GM12878 (cell line): ENCODE data around the gene BTBD8. TPM values are rescaled to one million over a fixed set of nuclear protein-coding genes. Genes with fewer than 3 reads are reported as not detected.

ENCODE experiments used
- ATAC-seq: fragments of 200-7000 bp; cut with Tn5 transposase; 3 replicates; pipeline ENCODE4 v1.9.1; 2020; ENCODE audit warnings: mild to moderate bottlenecking, moderate library complexity
- BruUV-seq: library from RNA; stranded (reverse); fragments of 400-500 nt; replicated peaks from 2 replicates; lab custom pipeline; 2021; lab: Mats Ljungman, UMichigan
- CTCF ChIA-PET: fragments of 300-600 bp; sonication (Branson Sonifier 250); formaldehyde crosslinking; extraction: SDS; loops from one replicate; lab custom pipeline; 2021; ENCODE audit warnings: inconsistent platforms; lab: Yijun Ruan, JAX
- POLR2A ChIA-PET: fragments of 350-600 bp; formaldehyde crosslinking; extraction: SDS; loops from one replicate; lab custom pipeline; 2021; ENCODE audit warnings: inconsistent platforms; lab: Charles Lee
- RAD21 ChIA-PET: fragments of 300-600 bp; sonication (Branson Sonifier 250); formaldehyde crosslinking; loops from one replicate; lab custom pipeline; 2023; ENCODE audit warnings: antibody characterized with exemption; ENCODE audit not compliant: unreplicated experiment; lab: Charles Lee
- SMC1A ChIA-PET: fragments of 300-600 bp; sonication (Branson Sonifier 250); formaldehyde crosslinking; loops from one replicate; lab custom pipeline; 2023; ENCODE audit not compliant: unreplicated experiment, uncharacterized antibody; lab: Charles Lee
- DNase-seq: peaks from one replicate; pipeline ENCODE4 v3.0.0-alpha.2; 2011; ENCODE audit warnings: low read depth, low spot score
- FAIRE-seq: peaks from 3 replicates; lab custom pipeline; 2011; peaks lifted over from hg19 to GRCh38; lab: Jason Lieb, UNC
- H2AFZ ChIP-seq: 2 replicates; pipeline ENCODE4 v1.6.0; 2011; ENCODE audit warnings: low read depth, low read length, control low read depth; ENCODE audit not compliant: control insufficient read depth
- H3K27ac ChIP-seq: 2 replicates; pipeline ENCODE4 v1.5.1; 2011; ENCODE audit warnings: control low read depth; ENCODE audit not compliant: control insufficient read depth, insufficient read depth
- H3K27me3 ChIP-seq, 2 experiments: replicated peaks in 1 of 2; 2 replicates each; pipeline versions ENCODE4 v1.6.0 to v1.6.1; 2011; ENCODE audit warnings: low read length in 1 of 2; ENCODE audit not compliant: control insufficient read depth in 2 of 2, insufficient read depth in 2 of 2
- H3K36me3 ChIP-seq, 2 experiments: 2 replicates each; pipeline ENCODE4 v1.5.1; 2011; ENCODE audit warnings: low read length in 1 of 2; ENCODE audit not compliant: control insufficient read depth in 2 of 2, insufficient read depth in 2 of 2
- H3K4me1 ChIP-seq: 2 replicates; pipeline ENCODE4 v1.6.1; 2011; ENCODE audit warnings: mild to moderate bottlenecking, low read length, moderate library complexity, mixed read lengths; ENCODE audit not compliant: control insufficient read depth, insufficient read depth
- H3K4me2 ChIP-seq: 2 replicates; pipeline ENCODE4 v1.6.0; 2011; ENCODE audit warnings: control low read depth; ENCODE audit not compliant: control insufficient read depth, insufficient read depth
- H3K4me3 ChIP-seq: fragments of 200-600 bp; sonication (generic); 2 replicates; pipeline ENCODE4 v1.5.1; 2016
- H3K79me2 ChIP-seq: 2 replicates; pipeline ENCODE4 v1.6.0; 2011; ENCODE audit warnings: low read length; ENCODE audit not compliant: control insufficient read depth, insufficient read depth
- H3K9ac ChIP-seq: 2 replicates; pipeline ENCODE4 v1.8.0; 2011; ENCODE audit warnings: low read length, control low read depth, mixed read lengths; ENCODE audit not compliant: control insufficient read depth, insufficient read depth
- H3K9me3 ChIP-seq: replicated peaks from 3 replicates; pipeline ENCODE4 v1.5.1; 2011; ENCODE audit warnings: mild to moderate bottlenecking, low read length; ENCODE audit not compliant: control insufficient read depth, insufficient read depth
- H4K20me1 ChIP-seq: 2 replicates; pipeline ENCODE4 v1.6.0; 2011; ENCODE audit not compliant: control insufficient read depth, insufficient read depth
- BRCA1 ChIP-seq: IDR thresholded peaks from 2 replicates; pipeline ENCODE4 v1.6.1; 2011; ENCODE audit warnings: low read depth, low read length, improper control_type of control experiment
- EED ChIP-seq: sonication (generic); IDR thresholded peaks from 2 replicates; pipeline ENCODE4 v1.6.1; 2016; ENCODE audit warnings: antibody characterized with exemption, low read depth
- HDAC2 ChIP-seq: fragments of 200-600 bp; sonication (generic); IDR thresholded peaks from 2 replicates; pipeline ENCODE4 v1.6.1; 2017
- IRF3 ChIP-seq: fragments of 450-650 bp; IDR thresholded peaks from 2 replicates; pipeline ENCODE4 v1.6.1; 2014; ENCODE audit warnings: mild to moderate bottlenecking
- JUNB ChIP-seq: IDR thresholded peaks from 2 replicates; pipeline ENCODE4 v1.6.1; 2016; ENCODE audit warnings: antibody characterized with exemption, mild to moderate bottlenecking
- NR2C2 ChIP-seq: IDR thresholded peaks from 2 replicates; pipeline ENCODE4 v1.6.1; 2011; ENCODE audit warnings: borderline replicate concordance, low read depth; ENCODE audit not compliant: control insufficient read depth, insufficient read length
- NR2F1 ChIP-seq: fragments of 450-650 bp; conservative IDR thresholded peaks from 2 replicates; pipeline ENCODE4 v1.6.1; 2017; ENCODE audit warnings: mild to moderate bottlenecking
- PAX5 ChIP-seq: IDR thresholded peaks from 2 replicates; pipeline ENCODE4 v1.6.1; 2011; ENCODE audit warnings: low read depth, low read length, borderline replicate concordance
- RFX5 ChIP-seq: IDR thresholded peaks from 2 replicates; pipeline ENCODE4 v1.6.1; 2011; ENCODE audit warnings: low read depth, low read length, improper control_type of control experiment
- SREBF1 ChIP-seq: IDR thresholded peaks from 2 replicates; pipeline ENCODE4 v1.6.1; 2012; ENCODE audit warnings: mild to moderate bottlenecking, low read length
- TAF1 ChIP-seq: IDR thresholded peaks from 2 replicates; pipeline ENCODE4 v1.6.1; 2011; ENCODE audit warnings: mild to moderate bottlenecking, low read depth, low read length, borderline replicate concordance
- TBL1XR1 ChIP-seq: IDR thresholded peaks from 2 replicates; pipeline ENCODE4 v1.6.1; 2012; ENCODE audit warnings: low read depth, low read length, improper control_type of control experiment
- TCF12 ChIP-seq: IDR thresholded peaks from 2 replicates; pipeline ENCODE4 v1.6.1; 2011; ENCODE audit warnings: low read depth, mild to moderate bottlenecking, low read length
- ZZZ3 ChIP-seq: IDR thresholded peaks from 2 replicates; pipeline ENCODE4 v1.6.1; 2011; ENCODE audit warnings: low read depth; ENCODE audit not compliant: control insufficient read depth, insufficient read length
- WGBS: methylation state at CpG from one replicate; pipeline ENCODE4 v1.1.6; 2016; ENCODE audit warnings: low lambda C conversion rate; ENCODE audit not compliant: insufficient replicate concordance, insufficient coverage; ENCODE audit errors: missing lambda C conversion rate; 5-methylcytosine and 5-hydroxymethylcytosine counted together
- in situ Hi-C: fragments of 300-500 bp; cut with MboI; formaldehyde crosslinking; loops from 9 replicates; pipeline ENCODE4 v1.14.3; 2018; ENCODE audit warnings: mixed read lengths
- intact Hi-C: fragments of 100-400 bp; cut with micrococcal nuclease; formaldehyde crosslinking; loops from one replicate; pipeline ENCODE4 v1.14.2; 2022; ENCODE audit not compliant: unreplicated experiment
- polyA plus RNA-seq, 11 experiments: library from polyadenylated mRNA; depleted of rRNA in 4 of 11; unstranded in 6 of 11; stranded (reverse) in 5 of 11; fragments of >200 nt; fragmentation: Nextera tagmentation in 4 of 11; fragmentation: Illumina TruSeq in 1 of 11; extraction: Ambion mirVana in 4 of 11; extraction: Trizol in 1 of 11; gene quantifications; 1 replicate in 1 of 11; 2 replicates in 10 of 11; pipeline versions ENCODE4 v1.2.1 to v1.2.3, GENCODE V29; 2011 to 2016; ENCODE audit warnings: inconsistent platforms in 2 of 11, missing spikeins in 2 of 11, low read depth in 1 of 11
- total RNA-seq, 4 experiments: library from RNA; depleted of rRNA in 3 of 4; stranded (reverse); fragments of >200 nt in 3 of 4; fragmentation: Illumina TruSeq in 1 of 4; extraction: Trizol in 1 of 4; gene quantifications; 2 replicates each; pipeline versions ENCODE4 v1.2.1 to v1.2.3, GENCODE V29; 2013 to 2021
- TF ChIP-seq, protein P1 (sequence below): fragments of 450-650 bp; IDR thresholded peaks from 2 replicates; pipeline ENCODE4 v1.6.1; 2016; ENCODE audit warnings: mild to moderate bottlenecking, moderate library complexity, borderline replicate concordance

Gene BTBD8
- total and polyA plus RNA-seq, 10 of the 15 experiments (the other 5 are each of a cell fraction or from before 2014, with no cell fraction given), result 0.07 to 0.32 (median 0.19) TPM; not detected in 1

DNA sequence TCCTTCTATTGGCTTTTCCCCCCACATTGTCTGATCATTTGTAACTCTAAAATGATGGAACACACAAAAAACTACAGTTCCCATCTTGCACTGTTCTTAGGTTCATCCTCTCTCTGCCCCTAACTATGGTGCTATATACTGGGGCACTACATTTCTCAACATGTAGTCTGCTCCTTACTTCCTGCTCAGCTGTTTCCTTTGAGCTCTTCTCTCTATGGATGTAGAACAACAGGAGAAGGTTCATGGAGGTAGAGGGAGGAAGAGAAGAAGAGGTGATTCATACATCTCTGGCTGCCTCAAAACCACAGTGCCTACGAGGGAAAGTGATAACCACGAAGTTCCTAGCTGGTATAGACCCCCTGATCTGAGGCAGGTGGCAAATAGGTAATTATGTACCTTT lies 130.6 kb downstream of the BTBD8 start:
- Histone ChIP-seq H3K79me2 (no peaks in the 10 kb centered on the region), H4K20me1 (no peaks in the 10 kb centered on the region), H3K4me1 (no peaks in the 10 kb centered on the region), H3K27me3 (no peaks in the 10 kb centered on the region), H3K36me3 (no peaks in the 10 kb centered on the region), H3K9ac (no peak overlapping the region), H3K27ac (no peak overlapping the region), H3K4me3 (no peak overlapping the region), H3K4me2 (no peak overlapping the region), H3K9me3 (no peaks in the 10 kb centered on the region), H2AFZ (no peak overlapping the region)
- ChIA-PET CTCF (interaction anchor here (0.5 kb wide), 1 partner anchor 1852 kb away, joined by 3 read pairs; no protein-coding TSS in a partner anchor), SMC1A (interaction anchor here (1.0 to 1.4 kb wide), 2 partner anchors 42 to 413 kb away, joined by 3 read pairs; no protein-coding TSS in a partner anchor), POLR2A (no interaction called here), RAD21 (no interaction called here)
- ATAC-seq (no peak), FAIRE-seq (no peak), DNase-seq (no peak)
- no TSS peak for BruUV-seq
- in situ Hi-C loops (no loop called here), intact Hi-C loops (no loop called here)
- WGBS, result 0% methylated on average over 2 of the region's 2 CpGs
- TF ChIP-seq TAF1, result no peak
- TF ChIP-seq NR2C2, result no peak
- no peak for TF ChIP-seq RFX5
- no peak for TF ChIP-seq ZZZ3
- no peak for TF ChIP-seq PAX5

DNA sequence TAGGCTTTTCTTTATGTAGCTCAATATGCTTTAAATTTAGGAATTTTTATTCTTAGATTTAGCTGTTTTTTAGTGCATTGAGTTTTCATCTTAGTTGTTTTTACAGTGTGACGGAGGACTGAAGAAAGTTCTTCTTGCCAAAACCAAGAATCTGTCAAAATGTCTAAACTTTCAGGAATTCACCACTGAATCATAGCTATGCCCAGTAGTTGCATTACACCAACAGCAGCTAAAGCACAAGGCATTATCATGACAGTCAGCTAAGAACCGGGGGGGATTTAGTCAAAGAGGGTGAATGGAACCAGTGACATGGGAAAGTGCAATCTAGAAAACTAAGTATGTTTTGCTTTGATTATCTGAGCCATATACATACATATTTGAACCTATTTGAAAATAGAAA lies 131.0 kb downstream of the BTBD8 start:
- BruUV-seq, result no TSS peak
- Histone ChIP-seq H3K9me3 (no peaks in the 10 kb centered on the region), H3K27me3 (no peaks in the 10 kb centered on the region), H3K4me1 (no peaks in the 10 kb centered on the region), H3K4me3 (no peak overlapping the region), H3K4me2 (no peak overlapping the region), H4K20me1 (no peaks in the 10 kb centered on the region), H3K36me3 (no peaks in the 10 kb centered on the region), H3K79me2 (no peaks in the 10 kb centered on the region), H3K27ac (no peak overlapping the region), H3K9ac (no peak overlapping the region), H2AFZ (no peak overlapping the region)
- WGBS, result 66% methylated on average over 2 of the region's 2 CpGs
- intact Hi-C loops, result no loop called here
- SMC1A ChIA-PET, result interaction anchor here (0.5 to 1.4 kb wide), 3 partner anchors 42 to 522 kb away, joined by 3 read pairs; no protein-coding TSS in a partner anchor
- POLR2A ChIA-PET, result no interaction called here
- RAD21 ChIA-PET, result no interaction called here
- no peak for FAIRE-seq
- CTCF ChIA-PET, result no interaction called here
- DNase-seq, result no peak
- no peak for ATAC-seq
- in situ Hi-C loops, result no loop called here
- TF ChIP-seq SREBF1 (no peak), TBL1XR1 (no peak), JUNB (no peak), NR2F1 (no peak), HDAC2 (no peak), BRCA1 (no peak), EED (no peak), IRF3 (no peak), TCF12 (no peak)
- TF ChIP-seq, protein P1, sequence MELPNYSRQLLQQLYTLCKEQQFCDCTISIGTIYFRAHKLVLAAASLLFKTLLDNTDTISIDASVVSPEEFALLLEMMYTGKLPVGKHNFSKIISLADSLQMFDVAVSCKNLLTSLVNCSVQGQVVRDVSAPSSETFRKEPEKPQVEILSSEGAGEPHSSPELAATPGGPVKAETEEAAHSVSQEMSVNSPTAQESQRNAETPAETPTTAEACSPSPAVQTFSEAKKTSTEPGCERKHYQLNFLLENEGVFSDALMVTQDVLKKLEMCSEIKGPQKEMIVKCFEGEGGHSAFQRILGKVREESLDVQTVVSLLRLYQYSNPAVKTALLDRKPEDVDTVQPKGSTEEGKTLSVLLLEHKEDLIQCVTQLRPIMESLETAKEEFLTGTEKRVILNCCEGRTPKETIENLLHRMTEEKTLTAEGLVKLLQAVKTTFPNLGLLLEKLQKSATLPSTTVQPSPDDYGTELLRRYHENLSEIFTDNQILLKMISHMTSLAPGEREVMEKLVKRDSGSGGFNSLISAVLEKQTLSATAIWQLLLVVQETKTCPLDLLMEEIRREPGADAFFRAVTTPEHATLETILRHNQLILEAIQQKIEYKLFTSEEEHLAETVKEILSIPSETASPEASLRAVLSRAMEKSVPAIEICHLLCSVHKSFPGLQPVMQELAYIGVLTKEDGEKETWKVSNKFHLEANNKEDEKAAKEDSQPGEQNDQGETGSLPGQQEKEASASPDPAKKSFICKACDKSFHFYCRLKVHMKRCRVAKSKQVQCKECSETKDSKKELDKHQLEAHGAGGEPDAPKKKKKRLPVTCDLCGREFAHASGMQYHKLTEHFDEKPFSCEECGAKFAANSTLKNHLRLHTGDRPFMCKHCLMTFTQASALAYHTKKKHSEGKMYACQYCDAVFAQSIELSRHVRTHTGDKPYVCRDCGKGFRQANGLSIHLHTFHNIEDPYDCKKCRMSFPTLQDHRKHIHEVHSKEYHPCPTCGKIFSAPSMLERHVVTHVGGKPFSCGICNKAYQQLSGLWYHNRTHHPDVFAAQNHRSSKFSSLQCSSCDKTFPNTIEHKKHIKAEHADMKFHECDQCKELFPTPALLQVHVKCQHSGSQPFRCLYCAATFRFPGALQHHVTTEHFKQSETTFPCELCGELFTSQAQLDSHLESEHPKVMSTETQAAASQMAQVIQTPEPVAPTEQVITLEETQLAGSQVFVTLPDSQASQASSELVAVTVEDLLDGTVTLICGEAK, result no peak
